ENCODE data around the gene ZNF519. TPM values are rescaled to one million over a fixed set of nuclear protein-coding genes. Genes with fewer than 3 reads are reported as not detected.
"Not testable (repeated sequence)": the region's sequence is repeated elsewhere in the genome, so short reads cannot be mapped to it uniquely, and the experiment has no call there.

Gene ZNF519
- total and polyA plus RNA-seq, 2 donors from 2014 or later, result 1.0 to 6.6 TPM

GRCh38 chr18:14137971-14138370 is 5.7 kb upstream of the ZNF519 start:
- DNase-seq; H3K36me3 ChIP-seq (ENCODE audit: control insufficient read depth in 2 of 3, insufficient read depth in 3 of 3, low read length in 3 of 3); FAIRE-seq; H3K9ac ChIP-seq (ENCODE audit: low read length in 3 of 3); H3K27ac ChIP-seq (ENCODE audit: low read depth in 2 of 2, low read length in 2 of 2); intact Hi-C loops (cut with DNase I); H3K9me3 ChIP-seq (ENCODE audit: control insufficient read depth in 2 of 3, insufficient read depth in 1 of 3, low read length in 3 of 3); H3K4me3 ChIP-seq (ENCODE audit: low read length in 3 of 3); H3K27me3 ChIP-seq (ENCODE audit: control insufficient read depth, insufficient read depth, low read length); H3K4me1 ChIP-seq (ENCODE audit: control insufficient read depth in 2 of 3, insufficient read depth in 2 of 3, low read depth in 1 of 3, low read length in 3 of 3): not testable (repeated sequence)

GRCh38 chr18:14131696-14132270 is 452 bp downstream of the ZNF519 start:
- H3K4me1 ChIP-seq (ENCODE audit: control insufficient read depth in 2 of 3, insufficient read depth in 2 of 3, low read depth in 1 of 3, low read length in 3 of 3); intact Hi-C loops (cut with DNase I); FAIRE-seq; H3K27me3 ChIP-seq (ENCODE audit: control insufficient read depth, insufficient read depth, low read length); H3K9me3 ChIP-seq (ENCODE audit: control insufficient read depth in 2 of 3, insufficient read depth in 1 of 3, low read length in 3 of 3); H3K27ac ChIP-seq (ENCODE audit: low read depth in 2 of 2, low read length in 2 of 2); H3K36me3 ChIP-seq (ENCODE audit: control insufficient read depth in 2 of 3, insufficient read depth in 3 of 3, low read length in 3 of 3): not testable (repeated sequence)
- Histone ChIP-seq H3K4me3 (ENCODE audit: low read length in 3 of 3) (peak overlapping the region; percentile 63 to 78 (median 73)), H3K9ac (ENCODE audit: low read length in 3 of 3) (peak overlapping the region in 1 of 3 donors; percentile 69)
- peak in 1 of 5 donors; percentile 7 for DNase-seq

- H3K4me3 ChIP-seq (ENCODE audit: low read length in 3 of 3); H3K27ac ChIP-seq (ENCODE audit: low read depth in 2 of 2, low read length in 2 of 2); H3K4me1 ChIP-seq (ENCODE audit: control insufficient read depth in 2 of 3, insufficient read depth in 2 of 3, low read depth in 1 of 3, low read length in 3 of 3); H3K36me3 ChIP-seq (ENCODE audit: control insufficient read depth in 2 of 3, insufficient read depth in 3 of 3, low read length in 3 of 3); H3K27me3 ChIP-seq (ENCODE audit: control insufficient read depth, insufficient read depth, low read length); intact Hi-C loops (cut with DNase I); H3K9me3 ChIP-seq (ENCODE audit: control insufficient read depth in 2 of 3, insufficient read depth in 1 of 3, low read length in 3 of 3); DNase-seq; FAIRE-seq; H3K9ac ChIP-seq (ENCODE audit: low read length in 3 of 3): not testable (repeated sequence)
Measured at GRCh38 chr18:14130804-14131203, 1.4 kb downstream of the ZNF519 start.

GRCh38 chr18:14124689-14125088 is 7.5 kb downstream of the ZNF519 start:
- Histone ChIP-seq H3K36me3 (ENCODE audit: control insufficient read depth in 2 of 3, insufficient read depth in 3 of 3, low read length in 3 of 3) (no peaks in the 10 kb centered on the region), H3K9me3 (ENCODE audit: control insufficient read depth in 2 of 3, insufficient read depth in 1 of 3, low read length in 3 of 3) (no peaks in the 10 kb centered on the region), H3K27me3 (ENCODE audit: control insufficient read depth, insufficient read depth, low read length) (no peaks in the 10 kb centered on the region), H3K27ac (ENCODE audit: low read depth in 2 of 2, low read length in 2 of 2) (no peak overlapping the region), H3K9ac (ENCODE audit: low read length in 3 of 3) (no peak overlapping the region), H3K4me1 (ENCODE audit: control insufficient read depth in 2 of 3, insufficient read depth in 2 of 3, low read depth in 1 of 3, low read length in 3 of 3) (no peaks in the 10 kb centered on the region), H3K4me3 (ENCODE audit: low read length in 3 of 3) (no peak overlapping the region)
- no peak for FAIRE-seq
- DNase-seq, result no peak
- no peak for TF ChIP-seq CTCF (IDR thresholded peaks at IDR 0.05; ENCODE audit: borderline replicate concordance, extremely low read depth, insufficient read depth)
- intact Hi-C loops (cut with DNase I), result no loop called here

- intact Hi-C loops (cut with DNase I), result no loop called here
- no peaks in the 10 kb centered on the region for H3K9me3 ChIP-seq (ENCODE audit: control insufficient read depth in 2 of 3, insufficient read depth in 1 of 3, low read length in 3 of 3)
- no peaks in the 10 kb centered on the region for H3K36me3 ChIP-seq (ENCODE audit: control insufficient read depth in 2 of 3, insufficient read depth in 3 of 3, low read length in 3 of 3)
- TF ChIP-seq CTCF (IDR thresholded peaks at IDR 0.05; ENCODE audit: borderline replicate concordance, extremely low read depth, insufficient read depth), result no peak
- H3K27me3 ChIP-seq (ENCODE audit: control insufficient read depth, insufficient read depth, low read length), result no peaks in the 10 kb centered on the region
- no peak overlapping the region for H3K27ac ChIP-seq (ENCODE audit: low read depth in 2 of 2, low read length in 2 of 2)
- H3K9ac ChIP-seq (ENCODE audit: low read length in 3 of 3), result no peak overlapping the region
- no peak for DNase-seq
- H3K4me1 ChIP-seq (ENCODE audit: control insufficient read depth in 2 of 3, insufficient read depth in 2 of 3, low read depth in 1 of 3, low read length in 3 of 3), result no peaks in the 10 kb centered on the region
- no peak overlapping the region for H3K4me3 ChIP-seq (ENCODE audit: low read length in 3 of 3)
- FAIRE-seq, result no peak
Measured at GRCh38 chr18:14122097-14122496, 10.1 kb downstream of the ZNF519 start.

Measured in kidney (tissue), 14 donors.